NCI-H1694 treated with DMSO at 0.1 percent for 48 hours (cell line): ENCODE measurements around the gene OPRL1.
"Not testable (repeated sequence)": the region's sequence is repeated elsewhere in the genome, so short reads cannot be mapped to it uniquely, and the experiment has no call there.

Experiments
- DNase-seq: peaks from one replicate; lab custom pipeline; 2025; lab: John Stamatoyannopoulos, UW

The OPRL1 gene

DNA sequence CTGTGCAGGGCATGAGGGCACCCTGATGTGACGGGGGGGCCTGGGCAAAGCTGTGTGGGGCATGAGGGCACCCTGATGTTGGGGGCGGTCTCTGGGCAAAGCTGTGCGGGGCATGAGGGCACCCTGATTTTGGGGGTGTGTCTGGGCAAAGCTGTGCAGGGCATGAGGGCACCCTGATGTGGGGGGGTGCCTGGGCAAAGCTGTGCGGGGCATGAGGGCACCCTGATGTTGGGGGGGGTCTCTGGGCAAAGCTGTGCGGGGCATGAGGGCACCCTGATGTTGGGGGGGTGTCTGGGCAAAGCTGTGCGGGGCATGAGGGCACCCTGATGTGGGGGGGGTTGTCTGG lies 37.5 kb downstream of the OPRL1 start:
- DNase-seq, result not testable (repeated sequence)

DNA sequence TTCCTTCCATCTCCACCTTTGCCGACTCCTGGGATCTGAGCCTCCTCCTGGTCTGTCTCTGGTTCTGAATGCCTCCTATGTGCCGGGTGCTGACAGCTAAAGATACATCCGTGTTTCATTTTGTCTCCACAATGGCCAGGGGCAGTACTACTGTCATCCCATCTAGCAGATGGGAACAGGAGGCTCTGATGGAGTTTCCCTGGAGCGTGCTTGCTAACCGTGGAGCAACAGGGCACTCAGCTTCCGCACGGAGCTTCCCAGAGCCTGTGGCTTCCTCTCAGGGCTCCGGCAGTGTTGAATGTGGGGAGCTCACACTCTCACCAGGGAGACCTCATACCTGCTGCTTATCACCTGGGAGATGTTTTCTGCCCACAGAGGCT lies 39.4 kb downstream of the OPRL1 start:
- DNase-seq, result no peak

DNA sequence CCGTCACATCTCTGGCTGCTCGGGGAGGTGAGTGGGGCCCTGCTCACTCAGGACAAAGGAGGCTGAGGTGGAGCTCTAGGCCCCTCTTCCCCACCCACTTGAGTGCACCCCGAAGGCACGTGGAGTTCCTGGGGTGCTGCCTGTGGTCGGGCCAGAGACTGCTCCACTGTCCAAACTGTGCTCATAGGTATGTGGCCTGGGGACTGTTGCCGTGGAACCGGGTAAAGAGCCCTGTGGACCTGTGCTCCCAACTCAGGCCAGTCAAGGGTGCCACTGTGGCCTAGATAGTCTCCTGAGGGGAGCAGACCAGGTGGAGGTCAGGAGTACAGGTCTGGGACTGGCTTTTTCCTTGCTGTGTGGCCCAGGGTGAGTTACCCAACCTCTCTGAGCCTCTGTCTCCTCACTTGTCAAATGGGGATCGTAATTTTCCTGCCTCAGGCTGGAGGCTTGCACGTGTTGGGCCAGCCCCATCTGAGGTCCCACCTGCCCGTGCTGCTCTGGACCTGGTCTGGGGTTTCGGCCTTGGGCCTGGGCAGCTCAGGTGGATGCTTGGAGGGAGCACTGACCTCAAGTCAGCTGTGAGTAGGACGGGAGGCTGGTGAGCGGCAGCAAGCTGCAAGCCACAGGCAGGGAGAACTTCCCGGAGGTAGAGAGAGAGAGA lies 39.9 kb downstream of the OPRL1 start:
- DNase-seq, result no peak

DNA sequence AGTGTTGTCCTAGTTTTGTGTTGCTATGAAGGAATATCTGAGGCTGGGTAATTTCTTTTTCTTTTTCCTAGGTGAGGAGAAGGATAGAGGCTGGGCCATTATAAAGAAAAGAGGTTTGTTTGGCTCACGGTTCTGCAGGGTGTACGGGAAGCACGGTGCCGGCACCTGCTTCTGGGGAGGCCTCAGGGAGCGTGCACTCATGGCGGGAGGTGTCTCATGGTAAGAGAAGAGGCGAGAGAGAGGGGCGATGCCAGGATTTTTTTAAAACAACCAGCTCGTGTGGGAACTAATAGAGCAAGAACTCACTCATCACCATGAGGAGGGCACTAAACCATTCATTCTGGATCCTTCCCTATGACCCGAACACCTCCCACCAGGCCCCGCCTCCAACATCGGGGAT lies 41.7 kb downstream of the OPRL1 start:
- DNase-seq, result no peak

DNA sequence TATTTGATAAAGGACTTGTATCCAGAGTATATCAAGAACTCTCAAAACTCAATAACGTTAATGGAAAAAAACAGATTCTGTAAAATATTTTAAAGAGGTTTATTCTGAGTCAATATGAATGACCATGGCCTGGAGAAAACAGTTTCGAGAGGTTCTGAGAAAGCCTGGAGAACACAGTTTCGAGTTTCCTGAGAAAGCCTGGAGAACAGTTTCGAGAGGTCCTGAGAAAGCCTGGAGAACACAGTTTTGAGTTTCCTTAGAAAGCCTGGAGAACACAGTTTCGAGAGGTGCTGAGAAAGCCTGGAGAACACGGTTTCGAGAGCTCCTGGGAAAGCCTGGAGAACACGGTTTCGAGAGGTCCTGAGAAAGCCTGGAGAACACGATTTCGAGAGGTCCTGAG lies 43.0 kb downstream of the OPRL1 start:
- not testable (repeated sequence) for DNase-seq

DNA sequence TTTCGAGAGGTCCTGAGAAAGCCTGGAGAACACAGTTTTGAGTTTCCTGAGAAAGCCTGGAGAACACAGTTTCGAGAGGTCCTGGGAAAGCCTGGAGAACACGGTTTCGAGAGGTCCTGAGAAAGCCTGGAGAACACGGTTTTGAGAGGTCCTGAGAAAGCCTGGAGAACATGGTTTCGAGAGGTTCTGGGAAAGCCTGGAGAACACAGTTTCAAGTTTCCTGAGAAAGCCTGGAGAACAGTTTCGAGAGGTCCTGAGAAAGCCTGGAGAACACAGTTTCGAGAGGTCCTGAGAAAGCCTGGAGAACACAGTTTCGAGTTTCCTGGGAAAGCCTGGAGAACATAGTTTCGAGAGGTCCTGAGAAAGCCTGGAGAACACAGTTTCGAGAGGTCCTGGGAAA lies 43.6 kb downstream of the OPRL1 start:
- not testable (repeated sequence) for DNase-seq

DNA sequence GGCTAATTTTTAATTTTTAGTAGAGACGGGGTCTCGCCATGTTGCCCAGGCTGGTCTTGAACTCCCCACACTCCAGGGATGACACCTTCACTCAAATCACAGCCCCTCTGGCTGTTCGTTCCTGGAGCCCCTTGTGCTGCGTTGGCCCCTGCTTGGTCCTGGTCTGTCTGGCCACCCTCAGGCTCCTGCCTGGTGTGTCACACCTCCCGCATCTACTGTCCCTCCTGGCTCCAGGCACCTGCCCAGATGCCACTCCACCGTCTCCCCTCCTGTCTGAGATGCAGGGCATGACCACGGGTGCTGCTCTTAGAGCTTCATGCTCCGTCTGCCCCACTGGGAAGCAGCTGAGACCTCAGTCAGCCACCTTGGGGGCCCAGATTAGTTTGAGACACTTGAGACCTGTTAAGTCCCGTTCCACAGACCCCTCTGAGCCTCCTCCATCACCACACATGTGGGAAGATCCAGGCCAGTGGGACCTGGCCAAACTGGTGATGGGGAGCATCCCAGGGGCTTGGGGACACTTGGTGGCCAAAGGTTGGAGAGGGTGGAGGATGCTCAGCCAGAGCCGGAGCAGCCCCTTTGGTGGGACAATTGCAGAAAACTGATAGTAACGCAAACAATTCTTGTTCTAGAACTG lies 49.4 kb downstream of the OPRL1 start:
- no peak for DNase-seq

DNA sequence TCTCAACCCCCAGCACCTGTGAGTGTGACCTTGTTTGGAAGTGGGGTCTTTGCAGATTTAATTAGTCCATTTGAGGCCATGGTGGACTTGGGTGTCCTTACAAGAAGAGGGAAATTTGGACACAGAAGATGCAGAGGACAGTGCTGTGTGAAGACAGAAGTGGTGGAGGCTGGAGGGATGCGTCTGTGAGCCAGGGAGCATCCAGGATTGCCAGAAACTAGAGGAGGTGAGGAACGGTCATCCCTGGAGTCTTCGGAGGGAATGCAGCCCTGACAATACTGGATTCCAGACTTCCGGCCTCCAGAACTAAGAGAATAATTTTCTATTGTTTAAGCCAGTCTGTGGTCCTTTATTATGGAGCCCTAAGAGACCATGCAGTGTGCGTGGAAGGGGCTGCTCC lies 50.4 kb downstream of the OPRL1 start:
- no peak for DNase-seq

DNA sequence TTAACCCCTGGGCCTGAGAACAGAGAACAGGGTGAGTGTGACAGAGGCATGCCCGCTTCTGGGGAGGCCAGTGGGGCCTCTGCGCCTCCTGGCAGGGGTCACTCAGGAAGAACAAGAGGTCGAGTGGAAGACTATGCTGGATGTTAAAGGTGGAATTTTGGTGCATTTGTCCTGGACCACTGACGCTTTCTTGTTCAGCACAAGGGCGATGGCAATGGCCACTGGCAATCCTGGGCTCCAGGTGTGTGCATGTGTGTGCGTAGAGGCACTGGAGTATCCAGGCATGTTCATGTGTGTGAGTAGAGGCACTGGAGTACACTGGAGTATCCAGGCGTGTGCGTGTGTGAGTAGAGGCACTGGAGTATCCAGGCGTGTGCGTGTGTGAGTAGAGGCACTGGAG lies 51.0 kb downstream of the OPRL1 start:
- no peak for DNase-seq

DNA sequence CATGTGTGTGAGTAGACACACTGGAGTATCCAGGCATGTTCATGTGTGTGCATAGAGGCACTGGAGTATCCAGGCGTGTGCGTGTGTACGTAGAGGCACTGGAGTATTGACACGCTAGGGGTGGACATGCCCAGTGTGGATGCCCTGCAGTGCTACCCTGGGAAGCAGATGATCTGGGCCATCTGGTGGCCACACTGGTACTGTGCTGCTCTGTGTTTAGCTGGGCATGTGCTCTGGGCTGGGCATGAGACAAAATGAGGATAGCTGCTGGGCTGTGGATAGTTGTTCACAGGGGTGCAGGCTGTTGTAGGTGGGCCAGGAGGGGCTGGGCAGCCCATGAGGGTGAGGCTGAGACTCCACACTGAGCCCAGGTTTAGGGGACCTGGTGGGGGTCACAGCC lies 51.5 kb downstream of the OPRL1 start:
- no peak for DNase-seq

DNA sequence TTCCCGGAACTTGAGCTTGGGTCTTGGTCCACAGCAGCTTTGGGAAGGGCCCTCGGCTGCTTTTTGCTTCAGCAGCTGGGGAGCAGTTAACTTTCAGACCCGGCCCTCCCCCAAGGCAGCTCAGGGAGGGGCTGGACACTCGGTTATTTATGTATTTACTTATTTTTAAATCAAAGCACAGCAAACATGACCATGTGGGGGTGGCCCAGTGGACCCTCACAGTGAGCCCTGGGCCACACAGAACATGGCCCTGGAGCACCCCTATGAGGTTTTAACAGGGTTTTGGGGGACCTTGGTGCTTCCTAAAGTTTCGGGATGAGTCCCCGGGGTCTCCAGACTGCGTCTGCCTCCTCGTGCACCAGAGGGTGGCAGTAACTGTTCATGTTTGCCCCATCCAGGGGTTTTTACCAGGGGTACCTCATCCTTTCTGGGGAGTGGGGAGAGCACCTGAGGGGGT lies 54.1 kb downstream of the OPRL1 start:
- no peak for DNase-seq

DNA sequence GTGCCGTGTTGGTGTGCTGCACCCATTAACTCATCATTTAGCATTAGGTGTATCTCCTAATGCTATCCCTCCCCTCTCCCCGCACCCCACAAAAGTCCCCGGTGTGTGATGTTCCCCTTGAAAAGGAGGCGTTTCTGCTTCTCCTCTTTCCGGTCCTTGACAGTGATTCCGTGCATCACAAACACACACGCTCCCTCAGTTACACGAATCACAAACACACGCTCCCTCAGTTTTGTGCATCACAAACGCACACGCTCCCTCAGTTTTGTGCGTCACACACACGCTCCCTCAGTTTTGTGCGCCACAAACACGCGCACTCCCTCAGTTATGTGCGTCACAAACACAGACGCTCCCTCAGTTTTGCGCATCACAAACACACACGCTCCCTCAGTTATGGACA lies 54.9 kb downstream of the OPRL1 start:
- not testable (repeated sequence) for DNase-seq

DNA sequence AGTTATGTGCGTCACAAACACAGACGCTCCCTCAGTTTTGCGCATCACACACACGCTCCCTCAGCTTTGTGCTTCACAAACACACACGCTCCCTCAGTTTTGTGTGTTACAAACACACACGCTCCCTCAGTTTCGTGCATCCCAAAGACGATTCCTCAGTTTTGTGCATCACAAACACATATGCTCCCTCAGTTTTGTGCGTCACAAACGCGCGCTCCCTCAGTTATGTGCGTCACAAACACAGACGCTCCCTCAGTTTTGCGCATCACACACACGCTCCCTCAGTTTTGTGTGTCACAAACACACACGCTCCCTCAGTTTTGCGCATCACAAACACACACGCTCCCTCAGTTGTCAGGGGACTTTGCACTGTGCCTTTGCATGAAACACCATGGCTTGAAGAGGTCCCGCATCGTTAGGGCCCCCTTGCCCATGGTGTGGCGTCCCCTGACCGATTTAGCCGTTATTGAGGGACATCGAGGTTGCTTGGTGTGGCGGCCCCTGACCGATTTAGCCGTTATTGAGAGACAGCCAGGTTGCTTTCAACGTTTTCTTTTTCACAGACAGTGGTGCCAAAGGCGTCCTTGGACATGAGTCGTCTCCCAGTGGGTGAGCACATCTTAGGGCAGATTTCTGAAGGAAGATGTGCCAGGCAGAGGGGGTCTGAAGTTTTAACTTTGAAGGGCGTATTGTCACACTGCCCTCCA lies 56.3 kb downstream of the OPRL1 start:
- no peak for DNase-seq

DNA sequence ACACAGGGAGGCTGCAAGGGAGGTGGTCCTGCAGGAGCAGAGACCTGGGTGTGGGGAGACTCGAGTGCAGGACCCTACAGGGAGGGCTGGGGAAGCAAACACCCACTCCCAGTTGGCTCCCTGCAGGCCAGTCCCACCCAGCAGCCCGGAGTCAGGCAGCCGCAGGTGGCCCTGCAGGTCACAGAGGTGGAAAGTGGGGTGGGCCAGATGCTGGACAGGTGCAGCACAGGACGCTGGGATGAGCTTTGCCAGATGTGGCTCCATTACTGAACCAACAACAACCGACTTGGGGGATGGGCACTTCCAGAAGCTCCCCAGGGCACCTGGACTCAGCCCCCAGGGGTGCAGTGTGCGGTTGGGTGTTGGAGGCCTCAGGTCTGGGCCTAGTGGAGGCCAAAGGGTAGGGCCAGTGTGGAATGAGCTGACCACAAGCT lies 57.7 kb downstream of the OPRL1 start:
- DNase-seq, result no peak

DNA sequence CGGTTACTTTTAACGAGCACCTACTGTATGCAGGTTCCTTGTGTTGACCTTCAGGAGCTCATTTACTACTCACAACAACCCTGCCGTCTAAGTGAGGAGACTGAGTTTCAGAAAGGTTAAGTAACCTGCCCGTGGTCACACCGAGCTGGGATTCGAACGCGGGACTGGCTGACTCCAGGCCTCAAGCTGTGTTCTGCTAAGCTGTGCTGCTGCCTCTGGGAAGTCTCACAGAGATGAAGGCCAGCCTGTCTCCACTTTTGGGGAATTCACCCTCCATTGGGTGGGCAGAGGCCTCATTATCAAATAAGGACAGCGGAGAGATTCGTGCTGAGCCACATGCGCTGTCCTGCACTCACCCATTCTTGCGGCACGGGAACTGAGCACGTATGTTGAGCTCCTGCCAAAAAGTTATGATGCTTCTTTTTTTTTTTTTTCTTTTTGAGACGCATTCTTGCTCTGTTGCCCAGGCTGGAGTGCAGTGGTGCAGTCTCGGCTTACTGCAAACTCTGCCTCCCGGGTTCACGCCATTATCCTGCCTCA lies 58.5 kb downstream of the OPRL1 start:
- no peak for DNase-seq

DNA sequence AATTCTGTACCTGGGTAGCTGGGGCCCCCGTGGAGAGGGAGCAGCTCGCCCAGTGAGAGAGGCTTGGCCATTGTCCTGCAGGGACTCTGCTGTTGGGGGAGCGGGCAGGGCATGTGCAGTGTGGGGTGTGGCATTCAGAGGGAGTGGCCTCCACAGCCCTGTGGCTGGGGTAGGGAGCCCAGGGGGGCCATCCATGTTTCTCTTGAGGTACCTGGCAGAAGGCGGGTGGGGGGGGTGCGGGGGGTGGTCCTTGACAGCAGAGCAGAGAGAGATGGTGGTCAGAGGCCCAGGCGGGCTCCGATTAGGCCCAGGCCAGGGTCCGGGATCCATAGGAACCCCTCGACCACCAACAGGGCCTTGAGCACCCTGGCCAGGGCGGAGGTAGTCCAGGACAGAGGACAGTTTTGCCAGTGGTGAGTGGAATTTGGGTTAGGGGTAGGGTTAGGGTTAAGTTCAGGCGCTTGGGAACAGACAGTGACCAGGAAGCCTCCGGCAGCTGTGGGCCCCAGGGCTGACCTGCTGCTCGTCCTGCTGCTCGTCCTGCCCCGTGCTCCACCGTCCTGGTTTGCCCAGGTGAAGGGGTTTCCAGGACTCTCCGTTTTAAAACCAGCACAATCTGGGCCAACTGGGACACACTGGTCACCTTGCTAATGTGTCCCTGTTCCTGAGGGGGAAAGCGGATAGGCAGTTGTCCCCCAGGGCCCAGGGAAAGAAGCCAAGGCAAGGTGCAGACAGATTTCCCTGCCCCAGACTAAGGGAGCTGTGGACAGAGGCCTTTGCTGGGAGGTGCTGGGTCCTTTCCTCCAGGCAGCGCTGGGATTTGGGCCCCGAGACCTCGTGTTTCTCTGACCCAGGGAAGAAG lies 59.5 kb downstream of the OPRL1 start:
- no peak for DNase-seq

DNA sequence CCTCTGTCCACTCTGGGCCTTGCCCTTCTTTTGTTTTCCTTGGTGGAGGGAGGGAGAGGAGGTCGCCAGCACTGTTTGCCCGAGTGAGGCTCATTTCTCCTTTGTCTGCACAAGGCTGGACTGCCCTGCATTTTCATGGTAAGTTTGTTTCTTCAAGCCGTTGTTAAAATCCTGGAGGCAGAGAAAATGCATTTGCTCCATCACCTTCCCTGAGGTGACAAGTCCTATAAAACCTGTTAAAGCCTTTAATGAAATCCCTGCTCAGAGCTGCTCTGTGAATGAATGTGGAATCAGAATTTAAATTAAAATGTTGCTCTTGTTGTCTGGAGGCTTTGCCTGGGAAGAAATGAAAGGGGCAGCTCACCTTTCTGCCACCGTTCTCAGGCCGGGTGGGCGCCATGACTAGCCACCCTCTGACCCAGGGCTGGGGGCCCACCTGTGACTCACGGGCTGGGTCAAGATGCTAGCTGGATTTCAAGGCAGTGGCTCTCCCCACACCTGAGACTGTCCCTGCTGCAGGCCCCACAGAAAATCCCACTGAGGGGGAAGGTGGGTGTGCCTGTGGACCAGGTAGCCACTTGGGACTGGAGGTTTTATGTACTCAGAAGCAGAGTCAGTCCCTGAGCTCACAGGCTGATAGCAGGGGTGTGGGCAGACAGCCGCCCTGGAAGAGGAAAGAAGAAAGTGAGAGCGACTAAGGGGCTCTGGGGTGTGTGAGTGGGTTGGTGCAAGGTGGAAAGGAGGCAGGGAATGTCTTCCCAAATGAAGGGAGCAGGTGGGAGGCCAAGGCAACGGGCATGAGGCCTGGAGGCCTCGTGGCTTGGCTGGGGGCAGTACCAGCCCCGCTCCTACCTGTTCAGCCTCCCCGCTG lies 60.4 kb downstream of the OPRL1 start:
- no peak for DNase-seq

DNA sequence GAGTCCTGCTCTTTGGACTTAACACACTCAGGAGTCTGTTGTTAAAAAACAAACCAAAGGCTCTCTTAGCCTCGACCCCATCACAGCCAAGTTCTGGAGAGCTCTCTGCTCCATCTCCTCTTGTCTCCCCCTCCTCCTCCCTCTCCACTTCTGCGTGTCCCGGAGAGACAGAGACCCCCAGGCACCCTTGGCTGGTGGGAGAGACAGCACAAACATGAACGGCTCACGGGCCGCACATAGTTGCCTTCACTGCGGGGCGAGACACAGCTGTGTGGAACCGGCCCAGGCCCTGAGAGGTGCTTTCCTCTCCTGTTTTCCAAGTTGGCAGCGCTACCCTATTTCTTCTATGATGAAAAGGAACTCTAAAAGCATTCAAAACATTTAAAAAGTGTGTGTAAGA lies 61.1 kb downstream of the OPRL1 start:
- DNase-seq, result no peak

DNA sequence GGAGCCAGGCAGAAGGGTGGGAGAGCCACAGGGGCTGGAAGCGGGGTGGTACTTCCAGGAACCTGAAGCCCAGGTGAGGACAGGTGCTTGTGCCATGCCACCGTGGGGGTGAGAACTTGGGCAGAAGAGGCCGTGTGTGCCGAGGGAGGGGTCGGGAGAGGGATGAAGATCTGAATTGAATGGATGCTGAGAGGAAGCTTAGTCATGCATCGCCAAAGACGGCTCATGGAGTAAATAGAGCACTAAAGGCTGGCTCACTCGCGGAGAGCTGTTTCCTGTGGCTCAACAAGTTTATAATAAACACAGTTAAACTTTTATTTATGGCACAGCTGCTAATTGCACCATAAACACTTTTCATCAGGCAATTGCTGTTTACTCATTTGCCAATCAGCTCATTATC lies 62.7 kb downstream of the OPRL1 start:
- DNase-seq, result no peak

DNA sequence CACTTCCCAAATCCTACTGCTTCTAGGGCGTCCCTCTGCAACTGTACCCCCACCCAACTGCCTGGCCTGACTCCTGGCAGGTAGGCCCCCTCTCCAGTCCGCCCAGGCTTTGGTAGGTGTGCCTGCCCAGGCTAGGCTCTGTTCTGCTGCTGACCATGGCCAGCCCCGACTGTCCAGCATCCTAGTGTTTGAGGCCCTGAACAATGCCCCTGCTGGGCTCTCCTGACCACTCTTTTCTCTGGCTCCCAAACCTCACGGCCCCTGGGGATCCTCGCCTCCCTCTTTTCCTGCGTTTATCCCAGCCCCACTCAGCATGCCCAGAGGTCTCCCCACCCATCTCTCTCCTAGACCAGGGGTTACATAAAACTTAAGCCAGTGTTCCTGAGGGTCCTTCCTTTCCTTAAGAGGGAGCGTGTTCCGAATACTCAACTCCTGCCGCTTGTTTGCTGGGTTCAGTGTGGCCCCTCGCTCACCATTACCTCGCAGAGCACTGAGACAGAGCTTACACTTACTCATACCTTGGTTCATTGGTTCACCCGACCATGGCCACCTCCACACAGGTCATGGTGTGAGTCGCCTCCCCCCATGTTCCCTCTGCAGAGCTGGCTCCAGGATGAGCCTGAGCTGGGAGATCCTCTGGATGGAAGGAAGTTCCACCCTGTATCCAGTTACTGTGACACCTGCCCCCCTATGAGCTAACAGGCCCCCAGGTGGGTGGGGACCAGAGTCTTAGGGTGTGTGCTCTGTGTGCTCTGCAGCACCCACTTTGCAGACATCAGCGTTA lies 63.3 kb downstream of the OPRL1 start:
- DNase-seq, result no peak
